Measurements from ENCODE around the gene DMKN.

The DMKN gene

DNA sequence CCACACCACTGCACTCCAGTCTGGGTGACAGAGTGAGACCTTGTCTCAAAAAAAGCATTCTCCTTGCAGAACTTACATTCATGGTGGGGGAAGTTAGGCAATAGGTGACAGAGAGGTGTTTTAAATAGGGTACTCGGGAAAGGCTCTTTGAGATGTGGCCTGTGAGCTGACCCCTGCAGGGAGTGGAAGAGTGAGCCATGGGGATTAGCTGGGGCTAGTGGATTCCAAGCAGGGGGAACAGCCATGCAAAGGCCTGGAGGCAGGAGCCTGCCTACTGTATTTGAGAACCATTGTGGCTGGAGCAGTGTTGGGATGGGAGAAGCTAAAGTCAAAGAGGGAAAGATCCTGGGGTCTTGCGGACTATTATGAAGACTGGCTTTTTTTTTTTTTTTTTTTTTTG lies 3.9 kb upstream of the DMKN start:
- H3K4me3 ChIP-seq (replicated peaks; ENCODE audit: low read depth, low read length) = no peak overlapping the region
- no peaks in the 10 kb centered on the region; the same call in 1 of the 2 replicates for H3K27me3 ChIP-seq (replicated peaks; ENCODE audit: control insufficient read depth, insufficient read depth, low read length)
- no peak for DNase-seq (ENCODE audit: extremely low read depth, insufficient read length)
- TF ChIP-seq, protein P1, sequence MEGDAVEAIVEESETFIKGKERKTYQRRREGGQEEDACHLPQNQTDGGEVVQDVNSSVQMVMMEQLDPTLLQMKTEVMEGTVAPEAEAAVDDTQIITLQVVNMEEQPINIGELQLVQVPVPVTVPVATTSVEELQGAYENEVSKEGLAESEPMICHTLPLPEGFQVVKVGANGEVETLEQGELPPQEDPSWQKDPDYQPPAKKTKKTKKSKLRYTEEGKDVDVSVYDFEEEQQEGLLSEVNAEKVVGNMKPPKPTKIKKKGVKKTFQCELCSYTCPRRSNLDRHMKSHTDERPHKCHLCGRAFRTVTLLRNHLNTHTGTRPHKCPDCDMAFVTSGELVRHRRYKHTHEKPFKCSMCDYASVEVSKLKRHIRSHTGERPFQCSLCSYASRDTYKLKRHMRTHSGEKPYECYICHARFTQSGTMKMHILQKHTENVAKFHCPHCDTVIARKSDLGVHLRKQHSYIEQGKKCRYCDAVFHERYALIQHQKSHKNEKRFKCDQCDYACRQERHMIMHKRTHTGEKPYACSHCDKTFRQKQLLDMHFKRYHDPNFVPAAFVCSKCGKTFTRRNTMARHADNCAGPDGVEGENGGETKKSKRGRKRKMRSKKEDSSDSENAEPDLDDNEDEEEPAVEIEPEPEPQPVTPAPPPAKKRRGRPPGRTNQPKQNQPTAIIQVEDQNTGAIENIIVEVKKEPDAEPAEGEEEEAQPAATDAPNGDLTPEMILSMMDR (IDR thresholded peaks at IDR 0.05; ENCODE audit: insufficient read depth, low read length, poor library complexity, severe bottlenecking) = no peak
- no peaks in the 10 kb centered on the region for H3K36me3 ChIP-seq (ENCODE audit: control insufficient read depth, insufficient read depth, low read length)

DNA sequence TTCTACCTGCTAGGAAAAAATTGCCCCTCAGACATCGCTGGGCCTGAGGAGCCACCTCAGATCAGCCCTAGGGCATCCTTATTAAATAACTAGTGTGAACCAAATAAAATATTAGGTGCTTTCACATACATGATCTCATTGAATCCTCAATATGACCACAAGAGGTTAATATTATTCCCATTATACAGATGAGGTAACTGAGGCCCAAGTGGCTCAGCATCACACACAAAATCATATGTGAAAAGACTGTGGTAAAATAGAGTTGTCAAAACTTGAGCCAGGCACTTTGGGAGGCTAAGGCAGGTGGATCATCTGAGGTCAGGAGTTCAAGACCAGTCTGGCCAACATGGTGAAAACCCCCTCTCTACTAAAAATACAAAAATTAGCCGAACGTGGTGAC lies 2.9 kb upstream of the DMKN start:
- Histone ChIP-seq H3K4me3 (replicated peaks; ENCODE audit: low read depth, low read length) (no peak overlapping the region), H3K27me3 (replicated peaks; ENCODE audit: control insufficient read depth, insufficient read depth, low read length) (no peaks in the 10 kb centered on the region; the same call in 1 of the 2 replicates), H3K36me3 (ENCODE audit: control insufficient read depth, insufficient read depth, low read length) (no peaks in the 10 kb centered on the region)
- TF ChIP-seq, protein P1 (IDR thresholded peaks at IDR 0.05; ENCODE audit: insufficient read depth, low read length, poor library complexity, severe bottlenecking) = no peak
- no peak for DNase-seq (ENCODE audit: extremely low read depth, insufficient read length)

DNA sequence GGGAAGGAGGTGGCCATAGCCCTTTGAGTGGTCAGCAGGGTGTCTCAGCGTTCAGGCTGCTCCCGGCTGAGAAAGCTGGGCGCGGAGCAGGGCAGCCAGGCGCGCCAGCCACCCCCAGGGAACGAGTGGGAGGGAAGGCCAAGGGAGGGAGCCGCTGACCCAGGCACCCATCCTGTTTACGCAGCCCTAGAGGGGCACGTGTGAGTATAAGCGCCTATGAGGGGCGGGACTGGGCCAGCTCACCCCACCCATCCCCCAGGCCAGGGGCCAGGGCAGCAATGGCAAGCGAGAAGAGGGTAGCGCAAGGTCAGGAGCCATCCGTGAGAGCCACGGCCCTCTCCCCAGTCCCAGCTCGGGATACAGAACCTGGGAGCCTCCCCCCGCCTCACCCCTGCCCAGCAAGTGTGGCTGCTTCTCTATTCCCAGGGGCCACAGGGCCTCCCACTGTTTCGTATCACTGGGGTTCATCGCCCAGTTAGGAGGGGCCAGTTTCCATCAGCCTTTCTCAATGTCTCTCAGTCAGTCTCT lies 897 bp upstream of the DMKN start:
- H3K36me3 ChIP-seq (ENCODE audit: control insufficient read depth, insufficient read depth, low read length) = no peaks in the 10 kb centered on the region
- DNase-seq (ENCODE audit: extremely low read depth, insufficient read length) = no peak
- H3K4me3 ChIP-seq (replicated peaks; ENCODE audit: low read depth, low read length) = no peak overlapping the region
- TF ChIP-seq, protein P1 (IDR thresholded peaks at IDR 0.05; ENCODE audit: insufficient read depth, low read length, poor library complexity, severe bottlenecking) = no peak
- no peaks in the 10 kb centered on the region; the same call in 1 of the 2 replicates for H3K27me3 ChIP-seq (replicated peaks; ENCODE audit: control insufficient read depth, insufficient read depth, low read length)

DNA sequence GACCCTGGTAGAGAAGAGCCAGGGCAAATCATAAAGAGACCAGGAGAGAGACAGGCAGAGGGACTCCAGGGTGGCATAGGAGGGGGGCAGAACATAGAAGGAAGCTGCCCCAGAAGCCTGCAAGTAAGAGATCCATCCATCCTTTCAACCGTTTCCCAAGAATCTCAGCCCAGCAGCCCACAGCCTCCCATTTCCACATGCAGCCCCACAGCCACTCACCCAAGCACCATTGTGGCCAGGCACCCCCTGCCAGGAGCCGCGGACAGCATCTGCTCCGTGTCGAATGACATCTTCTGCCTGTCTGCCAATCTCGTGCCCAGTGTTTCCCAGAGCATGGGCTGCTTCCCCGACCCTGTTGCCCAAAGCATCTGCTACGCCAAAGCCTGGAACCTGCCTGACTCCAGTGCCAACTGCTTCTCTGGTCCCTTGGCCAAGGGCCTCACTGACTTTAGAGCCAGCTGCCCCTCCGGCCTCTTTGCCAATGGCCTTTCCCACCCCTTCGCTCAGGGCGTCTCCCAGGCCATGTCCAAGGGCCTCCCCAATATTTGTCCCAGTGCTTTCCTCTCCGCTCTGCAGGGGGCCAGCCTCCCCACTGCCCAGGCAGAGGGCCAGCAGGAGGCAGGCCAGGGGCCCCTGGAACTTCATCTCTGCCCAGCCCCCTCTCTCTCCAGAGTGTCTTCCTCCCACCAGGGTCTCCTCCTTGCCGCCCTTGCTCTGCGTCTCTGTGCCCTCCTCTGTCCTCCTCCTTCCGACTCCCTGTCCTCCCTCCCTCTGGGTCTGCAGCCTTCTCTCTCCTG lies 420 bp downstream of the DMKN start:
- no peak for DNase-seq (ENCODE audit: extremely low read depth, insufficient read length)
- no peak overlapping the region for H3K4me3 ChIP-seq (replicated peaks; ENCODE audit: low read depth, low read length)

DNA sequence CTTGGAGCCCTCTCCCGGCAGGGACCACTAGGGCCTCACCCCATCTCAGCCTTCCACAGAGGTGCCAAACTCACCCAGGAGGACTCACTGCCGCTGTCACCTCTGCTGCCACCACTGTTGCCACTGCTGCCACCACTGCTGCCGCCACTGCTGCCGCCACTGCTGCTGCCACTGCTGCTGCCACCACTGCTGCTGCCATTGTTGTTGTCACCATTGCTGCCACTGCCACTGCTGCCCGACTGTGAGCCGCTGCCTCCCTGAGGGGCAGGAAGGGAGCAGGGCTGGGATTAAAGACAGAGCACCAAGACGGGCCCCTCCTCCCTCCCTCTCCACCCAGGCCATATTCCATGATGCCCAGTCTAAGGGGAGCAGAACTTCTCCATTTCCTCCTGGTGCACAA lies 2.1 kb downstream of the DMKN start:
- H3K27me3 ChIP-seq (replicated peaks; ENCODE audit: control insufficient read depth, insufficient read depth, low read length) = no peaks in the 10 kb centered on the region; the same call in 1 of the 2 replicates
- no peaks in the 10 kb centered on the region for H3K36me3 ChIP-seq (ENCODE audit: control insufficient read depth, insufficient read depth, low read length)
- no peak overlapping the region for H3K4me3 ChIP-seq (replicated peaks; ENCODE audit: low read depth, low read length)
- TF ChIP-seq, protein P1 (IDR thresholded peaks at IDR 0.05; ENCODE audit: insufficient read depth, low read length, poor library complexity, severe bottlenecking) = no peak
- DNase-seq (ENCODE audit: extremely low read depth, insufficient read length) = no peak

More for the DNA sequence above, 420 bp downstream of the DMKN start:
- Histone ChIP-seq H3K36me3 (ENCODE audit: control insufficient read depth, insufficient read depth, low read length) (no peaks in the 10 kb centered on the region), H3K27me3 (replicated peaks; ENCODE audit: control insufficient read depth, insufficient read depth, low read length) (no peaks in the 10 kb centered on the region; the same call in 1 of the 2 replicates)
- TF ChIP-seq, protein P1 (IDR thresholded peaks at IDR 0.05; ENCODE audit: insufficient read depth, low read length, poor library complexity, severe bottlenecking) = no peak

Data from GM06990 (cell line).